Activated CD4-positive, alpha-beta T cell treated with anti-CD3 and anti-CD28 coated beads for 36 hours (primary cell): ENCODE measurements around the gene DPCD. TPM values are rescaled to one million over a fixed set of nuclear protein-coding genes. Genes with fewer than 3 reads are reported as not detected.

Source experiments
- ATAC-seq: fragments of 200-7000 bp; cut with Tn5 transposase; one replicate; pipeline ENCODE4 v1.10.0; 2021; ENCODE audit warnings: mild to moderate bottlenecking, moderate library complexity
- CTCF ChIA-PET: fragments of 350-600 bp; sonication (Branson Sonifier 250); formaldehyde crosslinking; loops from one replicate; lab custom pipeline; 2021; ENCODE audit warnings: antibody characterized with exemption; lab: Charles Lee
- POLR2A ChIA-PET: fragments of 350-600 bp; sonication (Branson Sonifier 250); formaldehyde crosslinking; loops from one replicate; lab custom pipeline; 2021; ENCODE audit warnings: antibody characterized with exemption, inconsistent platforms; lab: Charles Lee
- DNase-seq: peaks from one replicate; pipeline ENCODE4 v3.0.0-alpha.2; 2020
- H3K27ac Mint-ChIP-seq: one replicate; pipeline ENCODE4 v1.8.0; 2021; ENCODE audit warnings: mixed read lengths
- H3K27me3 Mint-ChIP-seq: one replicate; pipeline ENCODE4 v1.8.0; 2021; ENCODE audit warnings: mixed read lengths
- H3K36me3 Mint-ChIP-seq: one replicate; pipeline ENCODE4 v1.8.0; 2021; ENCODE audit warnings: low read depth, mixed read lengths
- H3K4me1 Mint-ChIP-seq: one replicate; pipeline ENCODE4 v1.8.0; 2021; ENCODE audit warnings: mixed read lengths
- H3K4me3 Mint-ChIP-seq: one replicate; pipeline ENCODE4 v1.8.0; 2021; ENCODE audit warnings: mild to moderate bottlenecking, moderate library complexity, mixed read lengths
- H3K9me3 Mint-ChIP-seq: one replicate; pipeline ENCODE4 v1.8.0; 2021; ENCODE audit warnings: low read depth, mixed read lengths
- intact Hi-C, 2 experiments: fragments of 100-400 bp; cut with DNase I in 1 of 2; cut with micrococcal nuclease in 1 of 2; formaldehyde crosslinking; loops; one replicate each; pipeline versions ENCODE4 v1.14.2 to v1.15.1; 2022 to 2024; cut with DNase I, micrococcal nuclease
- total RNA-seq, 2 experiments: library from RNA; stranded (reverse); gene quantifications; one replicate each; pipeline ENCODE4 v1.2.3, GENCODE V29; 2021

DPCD gene
- total RNA-seq, 2 experiments from 2014 or later: 15.5 to 19.3 TPM

DNA sequence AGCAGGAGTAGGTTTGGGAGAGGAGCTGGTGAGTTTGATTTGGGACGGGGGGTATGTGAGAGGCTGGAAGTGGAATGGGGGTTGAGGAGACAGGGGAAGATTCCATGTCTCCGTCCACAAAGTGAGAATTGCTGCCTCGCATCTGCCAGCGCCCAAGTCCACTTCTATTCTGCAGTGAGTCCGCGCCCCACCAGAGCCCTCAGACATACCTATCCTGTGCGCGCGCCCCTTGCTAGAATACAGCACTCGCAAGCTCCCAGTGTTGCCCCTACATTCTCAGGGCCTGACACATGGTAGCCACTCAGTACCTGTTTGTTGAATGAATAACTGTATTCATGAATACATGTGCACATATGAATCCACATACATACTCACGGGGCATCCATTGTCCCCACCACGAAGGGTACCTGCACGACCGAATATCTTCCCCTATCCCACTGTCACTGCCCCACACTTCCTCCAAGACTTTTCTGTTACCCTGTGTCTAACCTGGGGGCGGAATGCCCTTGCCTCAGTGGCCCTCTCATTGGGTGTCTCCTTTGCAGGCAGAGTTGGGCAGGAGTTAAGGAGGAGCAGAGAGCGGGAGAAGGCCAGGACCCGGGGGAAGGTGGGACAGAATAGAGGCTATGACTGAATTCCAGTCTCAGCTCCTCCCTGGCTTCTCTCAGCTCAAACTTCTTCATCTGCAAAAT lies 19.9 kb upstream of the DPCD start:
- H3K4me3 Mint-ChIP-seq: no peak overlapping the region
- intact Hi-C loops: loop anchor here in 1 of 2 experiments (5.0 kb wide), 1 partner anchor 101 kb away; no protein-coding TSS in a partner anchor
- no peak overlapping the region for H3K27ac Mint-ChIP-seq
- ATAC-seq (no peak), DNase-seq (no peak)
- H3K36me3 Mint-ChIP-seq: no peaks in the 10 kb centered on the region
- no peaks in the 10 kb centered on the region for H3K9me3 Mint-ChIP-seq
- peaks cover 46% of the 10 kb centered on the region for H3K27me3 Mint-ChIP-seq
- H3K4me1 Mint-ChIP-seq: peaks cover 18% of the 10 kb centered on the region
- CTCF ChIA-PET: interaction anchor here (0.5 to 1.2 kb wide), 10 partner anchors 11 to 358 kb away, joined by 3 to 4 read pairs (median 3); no protein-coding TSS in a partner anchor
- POLR2A ChIA-PET: no interaction called here

DNA sequence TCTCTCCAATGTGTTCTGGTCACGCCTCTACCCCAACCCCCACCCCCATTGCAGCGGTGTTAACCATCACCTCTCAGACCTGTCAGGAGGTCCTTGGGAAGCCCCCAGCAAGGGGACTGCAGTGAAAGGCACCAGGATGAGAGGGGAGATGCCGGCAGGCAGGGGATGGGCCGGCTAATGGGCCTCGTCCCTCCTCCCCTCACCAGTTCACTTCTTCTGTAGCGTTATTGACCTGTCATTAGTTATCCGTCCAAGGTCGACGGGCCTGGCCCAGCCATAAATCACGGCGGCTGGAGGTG lies 18.8 kb upstream of the DPCD start:
- peaks cover 44% of the 10 kb centered on the region for H3K27me3 Mint-ChIP-seq
- ChIA-PET POLR2A (no interaction called here), CTCF (interaction anchor here (0.6 to 5.3 kb wide), 18 partner anchors 19 to 474 kb away, joined by 3 to 46 read pairs (median 4); no protein-coding TSS in a partner anchor)
- DNase-seq: no peak
- peaks cover 18% of the 10 kb centered on the region for H3K4me1 Mint-ChIP-seq
- no peak for ATAC-seq
- no peak overlapping the region for H3K27ac Mint-ChIP-seq
- H3K9me3 Mint-ChIP-seq: no peaks in the 10 kb centered on the region
- intact Hi-C loops: loop anchor here in 1 of 2 experiments (5.0 kb wide), 1 partner anchor 102 kb away; no protein-coding TSS in a partner anchor
- peak overlapping the region; percentile 62 for H3K4me3 Mint-ChIP-seq
- H3K36me3 Mint-ChIP-seq: no peaks in the 10 kb centered on the region

DNA sequence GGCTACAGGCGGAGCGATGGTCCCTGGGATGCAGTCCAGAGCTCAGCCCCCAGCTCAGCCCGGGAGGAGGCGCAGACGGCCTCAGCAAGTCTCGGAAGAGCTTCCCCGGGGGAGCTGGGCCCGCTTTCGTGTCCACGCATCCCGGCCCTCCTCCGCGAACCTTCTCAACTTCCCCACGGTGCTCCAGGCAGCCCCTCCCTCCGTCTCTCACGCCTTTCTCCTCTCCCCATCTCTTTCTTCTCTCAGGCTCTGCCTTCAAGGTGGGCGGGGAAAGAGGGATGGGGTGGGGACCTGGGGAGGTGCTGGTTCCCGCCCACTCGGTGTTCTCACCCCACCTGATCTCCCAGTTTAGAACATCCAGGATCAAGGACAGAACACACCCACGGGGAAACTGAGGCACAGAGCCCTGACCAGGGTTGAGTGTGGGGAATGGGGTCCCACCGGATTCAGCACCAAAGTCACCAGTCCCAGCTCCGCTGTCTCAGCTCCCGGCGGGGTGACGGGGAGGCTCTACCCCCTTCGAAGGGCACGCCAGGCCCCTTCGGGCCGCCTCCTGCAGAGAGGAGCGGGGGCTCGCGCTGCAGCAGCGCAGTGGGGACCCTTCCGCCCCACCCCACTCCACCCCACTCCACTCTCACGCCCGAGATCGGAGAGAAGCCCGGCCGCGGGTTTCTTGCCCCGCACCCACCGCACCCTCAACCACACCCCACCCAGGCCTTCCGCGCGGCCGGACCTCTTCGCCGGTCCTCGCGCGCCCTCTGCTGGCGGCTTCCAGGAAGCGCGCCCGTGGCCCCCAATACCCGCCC lies 18.3 kb upstream of the DPCD start:
- DNase-seq: peak; percentile 91
- Mint-ChIP-seq H3K4me1 (peaks cover 18% of the 10 kb centered on the region), H3K27ac (no peak overlapping the region), H3K36me3 (no peaks in the 10 kb centered on the region), H3K4me3 (peak overlapping the region; percentile 62), H3K9me3 (no peaks in the 10 kb centered on the region), H3K27me3 (peaks cover 41% of the 10 kb centered on the region)
- ChIA-PET POLR2A (no interaction called here), CTCF (interaction anchor here (0.6 to 5.3 kb wide), 22 partner anchors 9 to 474 kb away, joined by 3 to 46 read pairs (median 4); no protein-coding TSS in a partner anchor)
- intact Hi-C loops: loop anchor here (1.0 to 5.0 kb wide), 11 partner anchors 33 to 409 kb away; no protein-coding TSS in a partner anchor
- ATAC-seq: peak; percentile 79

- Mint-ChIP-seq H3K9me3 (no peaks in the 10 kb centered on the region), H3K27ac (no peak overlapping the region), H3K36me3 (no peaks in the 10 kb centered on the region), H3K27me3 (peaks cover 35% of the 10 kb centered on the region), H3K4me3 (peak overlapping the region; percentile 62), H3K4me1 (peaks cover 18% of the 10 kb centered on the region)
- ChIA-PET CTCF (interaction anchor here (0.5 to 5.3 kb wide), 27 partner anchors 10 to 475 kb away, joined by 3 to 46 read pairs (median 4); partner anchors contain the start of genes DPCD and POLL), POLR2A (interaction anchor here (0.6 kb wide), 2 partner anchors 102 to 130 kb away, joined by 3 to 4 read pairs; no protein-coding TSS in a partner anchor)
- ATAC-seq (peak; percentile 16), DNase-seq (no peak)
- intact Hi-C loops: loop anchor here (1.0 to 5.0 kb wide), 10 partner anchors 33 to 409 kb away; no protein-coding TSS in a partner anchor
These were observed 17.5 kb upstream of the DPCD start for GRCh38 chr10:101570428-101571270.

DNA sequence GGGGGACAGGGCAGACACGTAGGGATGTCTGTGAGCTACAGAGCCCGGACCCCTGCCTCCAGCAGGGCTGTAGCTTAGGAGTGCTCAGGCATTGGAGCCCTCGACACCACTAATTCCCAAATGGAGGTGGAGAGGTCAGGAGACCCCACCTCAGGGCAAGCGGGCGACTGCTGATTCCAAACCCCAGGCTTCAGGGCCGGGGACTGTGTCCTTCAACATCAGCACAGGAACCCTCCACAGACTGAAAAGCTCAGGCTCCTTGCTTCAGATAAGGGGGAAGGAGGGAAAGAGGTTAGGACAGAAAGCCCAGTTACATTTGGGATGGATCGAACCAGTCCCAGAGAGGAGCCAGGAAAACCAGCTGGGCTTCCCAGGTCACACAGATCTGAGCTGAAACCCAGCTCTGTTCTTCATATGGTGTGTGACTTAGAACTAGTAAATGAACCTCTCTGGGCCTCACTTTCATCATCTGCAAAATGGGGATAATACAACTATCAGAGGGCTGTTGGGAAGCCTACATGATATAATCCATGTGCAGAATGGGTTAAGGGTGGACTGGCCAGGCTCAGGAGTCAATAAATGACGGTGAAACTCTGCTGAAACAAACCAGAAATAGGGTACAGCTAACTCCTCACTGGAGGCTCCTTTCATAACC lies 16.7 kb upstream of the DPCD start:
- intact Hi-C loops: loop anchor here in 1 of 2 experiments (5.0 kb wide), 1 partner anchor 299 kb away; no protein-coding TSS in a partner anchor
- no peak overlapping the region for H3K4me3 Mint-ChIP-seq

GRCh38 chr10:101572126-101572525 lies 16.0 kb upstream of the DPCD start:
- no peak overlapping the region for H3K4me3 Mint-ChIP-seq
- ChIA-PET POLR2A (no interaction called here), CTCF (interaction anchor here (0.8 to 5.3 kb wide), 7 partner anchors 30 to 358 kb away, joined by 3 to 46 read pairs (median 5); no protein-coding TSS in a partner anchor)
- intact Hi-C loops: loop anchor here in 1 of 2 experiments (5.0 kb wide), 1 partner anchor 300 kb away; no protein-coding TSS in a partner anchor
- DNase-seq (no peak), ATAC-seq (no peak)
- H3K27ac Mint-ChIP-seq: no peak overlapping the region
- peaks cover 10% of the 10 kb centered on the region for H3K4me1 Mint-ChIP-seq
- no peaks in the 10 kb centered on the region for H3K36me3 Mint-ChIP-seq
- H3K27me3 Mint-ChIP-seq: peaks cover 24% of the 10 kb centered on the region
- H3K9me3 Mint-ChIP-seq: no peaks in the 10 kb centered on the region

More for the DNA sequence above, 16.7 kb upstream of the DPCD start:
- DNase-seq (no peak), ATAC-seq (no peak)
- Mint-ChIP-seq H3K4me1 (peaks cover 13% of the 10 kb centered on the region), H3K9me3 (no peaks in the 10 kb centered on the region), H3K27me3 (peaks cover 29% of the 10 kb centered on the region), H3K27ac (no peak overlapping the region), H3K36me3 (no peaks in the 10 kb centered on the region)
- ChIA-PET CTCF (interaction anchor here (0.7 to 5.3 kb wide), 17 partner anchors 11 to 361 kb away, joined by 3 to 46 read pairs (median 5); partner anchors contain the start of genes DPCD and POLL), POLR2A (interaction anchor here (0.6 kb wide), 2 partner anchors 103 to 129 kb away, joined by 3 to 4 read pairs; no protein-coding TSS in a partner anchor)

DNA sequence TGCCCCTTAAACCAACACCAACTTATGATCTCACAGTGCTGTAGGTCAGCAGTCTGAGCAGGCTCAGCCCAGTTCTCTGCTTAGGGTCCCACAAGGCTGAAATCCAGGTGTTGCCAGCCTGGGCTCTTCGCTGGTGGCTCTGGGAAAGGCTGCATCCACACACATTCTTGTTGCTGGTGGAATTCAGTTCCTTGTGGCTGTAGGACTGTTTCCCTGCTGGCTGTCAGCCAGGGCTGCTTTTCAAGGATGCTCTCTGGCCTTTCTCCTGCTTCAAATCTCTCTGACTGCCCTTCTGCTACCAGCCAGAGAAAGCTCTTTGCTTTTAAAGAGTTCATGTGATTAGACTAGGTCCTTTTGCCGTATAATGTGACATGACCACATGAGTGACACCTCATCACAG lies 15.3 kb upstream of the DPCD start:
- ATAC-seq: no peak
- CTCF ChIA-PET: interaction anchor here (0.8 to 5.3 kb wide), 2 partner anchors 350 to 359 kb away, joined by 3 to 46 read pairs; no protein-coding TSS in a partner anchor
- Mint-ChIP-seq H3K36me3 (no peaks in the 10 kb centered on the region), H3K4me3 (no peak overlapping the region), H3K27ac (no peak overlapping the region), H3K9me3 (no peaks in the 10 kb centered on the region), H3K4me1 (peaks cover 7% of the 10 kb centered on the region), H3K27me3 (peaks cover 19% of the 10 kb centered on the region)
- DNase-seq: no peak
- POLR2A ChIA-PET: no interaction called here
- intact Hi-C loops: loop anchor here in 1 of 2 experiments (5.0 kb wide), 1 partner anchor 300 kb away; no protein-coding TSS in a partner anchor

DNA sequence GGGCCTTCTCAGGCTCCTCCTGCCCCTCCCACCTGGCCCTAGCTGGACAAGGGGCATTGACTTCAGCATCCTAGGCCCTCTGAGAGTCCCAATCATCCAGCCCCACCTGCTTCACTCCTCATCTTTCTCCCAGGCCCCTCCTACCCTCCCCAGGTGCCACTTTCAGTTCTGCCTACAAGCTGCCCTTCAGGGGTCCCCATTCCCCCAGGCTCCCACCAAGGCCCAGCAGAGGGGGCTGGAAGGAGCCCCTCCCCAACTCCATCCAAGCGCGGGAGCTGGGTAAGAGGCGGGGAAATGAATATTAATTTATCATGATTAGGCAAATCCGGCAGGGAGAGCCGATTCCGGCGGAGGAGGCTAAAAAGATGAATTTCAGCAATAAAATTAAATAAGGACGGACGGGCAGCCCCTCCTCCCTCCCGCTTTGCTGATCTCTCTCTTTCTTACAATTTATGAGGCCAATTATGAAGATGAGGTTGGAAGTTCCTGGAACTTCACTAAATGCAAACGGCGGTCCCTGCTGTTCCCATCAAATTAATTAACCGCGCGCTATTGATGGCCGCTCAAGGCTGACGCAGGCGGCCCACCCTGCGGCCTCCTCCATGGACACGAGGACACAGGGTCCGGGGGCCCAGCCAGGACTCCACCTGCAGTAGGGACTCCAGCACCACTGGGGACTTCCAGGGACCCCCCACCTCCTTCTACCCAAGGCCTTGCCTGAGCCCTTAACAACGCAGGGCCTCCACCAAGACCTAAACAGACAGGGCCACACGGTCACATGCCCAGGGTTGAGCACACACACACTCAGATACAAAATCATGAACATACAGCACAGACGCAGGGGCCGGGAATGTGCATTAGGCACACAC lies 14.0 kb upstream of the DPCD start:
- Mint-ChIP-seq H3K4me3 (no peak overlapping the region), H3K27me3 (peaks cover 8% of the 10 kb centered on the region), H3K4me1 (peaks cover 7% of the 10 kb centered on the region), H3K27ac (no peak overlapping the region), H3K9me3 (no peaks in the 10 kb centered on the region), H3K36me3 (peaks cover 4% of the 10 kb centered on the region)
- intact Hi-C loops: loop anchor here in 1 of 2 experiments (5.0 kb wide), 1 partner anchor 302 kb away; no protein-coding TSS in a partner anchor
- ATAC-seq (no peak), DNase-seq (no peak)
- CTCF ChIA-PET: interaction anchor here (5.3 kb wide), 1 partner anchor 360 kb away, joined by 46 read pairs; no protein-coding TSS in a partner anchor
- POLR2A ChIA-PET: no interaction called here

- Mint-ChIP-seq H3K27me3 (no peaks in the 10 kb centered on the region), H3K27ac (no peak overlapping the region), H3K36me3 (peaks cover 6% of the 10 kb centered on the region), H3K9me3 (no peaks in the 10 kb centered on the region), H3K4me3 (no peak overlapping the region), H3K4me1 (no peaks in the 10 kb centered on the region)
- no peak for ATAC-seq
- no peak for DNase-seq
- POLR2A ChIA-PET: no interaction called here
- CTCF ChIA-PET: no interaction called here
- intact Hi-C loops: no loop called here
These were observed 13.0 kb upstream of the DPCD start for GRCh38 chr10:101575091-101575490.
